GM23338 (cell line): ENCODE measurements around the gene GALNT4.

Source experiments
- CREB1 ChIP-seq: fragments of 250-450 bp; sonication (Bioruptor Pico); IDR thresholded peaks from 2 replicates; pipeline ENCODE4 v1.5.0; 2020; ENCODE audit warnings: low read depth, mild to moderate bottlenecking, moderate library complexity
- EZH2 ChIP-seq: fragments of 200-600 bp; sonication (generic); IDR thresholded peaks from one replicate; pipeline ENCODE4 v1.8.0; 2017; ENCODE audit warnings: antibody characterized with exemption, mild to moderate bottlenecking, low read depth; ENCODE audit not compliant: unreplicated experiment
- EZH2phosphoT487 ChIP-seq: fragments of 200-600 bp; sonication (generic); IDR thresholded peaks from one replicate; pipeline ENCODE4 v1.8.1; 2018; ENCODE audit warnings: antibody characterized with exemption; ENCODE audit not compliant: unreplicated experiment
- JUNB ChIP-seq: IDR thresholded peaks from one replicate; pipeline ENCODE4 v1.6.1; 2016; ENCODE audit warnings: antibody characterized with exemption; ENCODE audit not compliant: unreplicated experiment
- NANOG ChIP-seq: IDR thresholded peaks from 2 replicates; pipeline ENCODE4 v1.6.1; 2016; ENCODE audit warnings: antibody characterized with exemption, borderline replicate concordance
- POLR2AphosphoS5 ChIP-seq: IDR thresholded peaks from 2 replicates; pipeline ENCODE4 v1.6.1; 2016; ENCODE audit warnings: antibody characterized with exemption, low read depth
- REST ChIP-seq: IDR thresholded peaks from one replicate; pipeline ENCODE4 v1.6.1; 2018; ENCODE audit warnings: antibody characterized with exemption; ENCODE audit not compliant: unreplicated experiment
- STAT1 ChIP-seq: IDR thresholded peaks from one replicate; pipeline ENCODE4 v1.6.1; 2016; ENCODE audit warnings: antibody characterized with exemption; ENCODE audit not compliant: unreplicated experiment
- ZNF114 ChIP-seq: fragments of 250-450 bp; sonication (Bioruptor Pico); IDR thresholded peaks from 2 replicates; pipeline ENCODE4 v1.5.0; 2020; ENCODE audit warnings: mild to moderate bottlenecking, moderate library complexity
- ZNF331 ChIP-seq: fragments of 250-450 bp; sonication (Bioruptor Pico); IDR thresholded peaks from 2 replicates; pipeline ENCODE4 v1.5.0; 2020; ENCODE audit warnings: low read depth, mild to moderate bottlenecking, moderate library complexity
- TF ChIP-seq, protein P1 (sequence below), 2 experiments: fragments of 200-600 bp in 1 of 2; sonication (generic) in 1 of 2; conservative IDR thresholded peaks; 2 replicates each; pipeline versions ENCODE4 v1.5.1 to v1.6.1; 2016 to 2017; ENCODE audit warnings: antibody characterized with exemption in 2 of 2, low read depth in 2 of 2, mild to moderate bottlenecking in 2 of 2, moderate library complexity in 1 of 2
- TF ChIP-seq, protein P2 (sequence below): fragments of 250-450 bp; sonication (Bioruptor Pico); IDR thresholded peaks from 2 replicates; pipeline ENCODE4 v1.5.0; 2020; ENCODE audit warnings: mild to moderate bottlenecking, moderate library complexity
- TF ChIP-seq, protein P3 (sequence below): IDR thresholded peaks from 2 replicates; pipeline ENCODE4 v1.6.1; 2016; ENCODE audit warnings: antibody characterized with exemption

GRCh38 chr12:89514751-89515150 lies 9.8 kb downstream of the GALNT4 start:
- TF ChIP-seq, protein P1, sequence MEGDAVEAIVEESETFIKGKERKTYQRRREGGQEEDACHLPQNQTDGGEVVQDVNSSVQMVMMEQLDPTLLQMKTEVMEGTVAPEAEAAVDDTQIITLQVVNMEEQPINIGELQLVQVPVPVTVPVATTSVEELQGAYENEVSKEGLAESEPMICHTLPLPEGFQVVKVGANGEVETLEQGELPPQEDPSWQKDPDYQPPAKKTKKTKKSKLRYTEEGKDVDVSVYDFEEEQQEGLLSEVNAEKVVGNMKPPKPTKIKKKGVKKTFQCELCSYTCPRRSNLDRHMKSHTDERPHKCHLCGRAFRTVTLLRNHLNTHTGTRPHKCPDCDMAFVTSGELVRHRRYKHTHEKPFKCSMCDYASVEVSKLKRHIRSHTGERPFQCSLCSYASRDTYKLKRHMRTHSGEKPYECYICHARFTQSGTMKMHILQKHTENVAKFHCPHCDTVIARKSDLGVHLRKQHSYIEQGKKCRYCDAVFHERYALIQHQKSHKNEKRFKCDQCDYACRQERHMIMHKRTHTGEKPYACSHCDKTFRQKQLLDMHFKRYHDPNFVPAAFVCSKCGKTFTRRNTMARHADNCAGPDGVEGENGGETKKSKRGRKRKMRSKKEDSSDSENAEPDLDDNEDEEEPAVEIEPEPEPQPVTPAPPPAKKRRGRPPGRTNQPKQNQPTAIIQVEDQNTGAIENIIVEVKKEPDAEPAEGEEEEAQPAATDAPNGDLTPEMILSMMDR (conservative IDR thresholded peaks at IDR 0.05; ENCODE audit: low read depth in 2 of 2), result no peak
- TF ChIP-seq REST (no peak), POLR2AphosphoS5 (no peak), EZH2phosphoT487 (no peak), CREB1 (CRISPR knock-in tag) (no peak), EZH2 (no peak), JUNB (no peak), NANOG (no peak), ZNF114 (CRISPR knock-in tag) (no peak), ZNF331 (CRISPR knock-in tag) (no peak), STAT1 (no peak)
- TF ChIP-seq, protein P2, sequence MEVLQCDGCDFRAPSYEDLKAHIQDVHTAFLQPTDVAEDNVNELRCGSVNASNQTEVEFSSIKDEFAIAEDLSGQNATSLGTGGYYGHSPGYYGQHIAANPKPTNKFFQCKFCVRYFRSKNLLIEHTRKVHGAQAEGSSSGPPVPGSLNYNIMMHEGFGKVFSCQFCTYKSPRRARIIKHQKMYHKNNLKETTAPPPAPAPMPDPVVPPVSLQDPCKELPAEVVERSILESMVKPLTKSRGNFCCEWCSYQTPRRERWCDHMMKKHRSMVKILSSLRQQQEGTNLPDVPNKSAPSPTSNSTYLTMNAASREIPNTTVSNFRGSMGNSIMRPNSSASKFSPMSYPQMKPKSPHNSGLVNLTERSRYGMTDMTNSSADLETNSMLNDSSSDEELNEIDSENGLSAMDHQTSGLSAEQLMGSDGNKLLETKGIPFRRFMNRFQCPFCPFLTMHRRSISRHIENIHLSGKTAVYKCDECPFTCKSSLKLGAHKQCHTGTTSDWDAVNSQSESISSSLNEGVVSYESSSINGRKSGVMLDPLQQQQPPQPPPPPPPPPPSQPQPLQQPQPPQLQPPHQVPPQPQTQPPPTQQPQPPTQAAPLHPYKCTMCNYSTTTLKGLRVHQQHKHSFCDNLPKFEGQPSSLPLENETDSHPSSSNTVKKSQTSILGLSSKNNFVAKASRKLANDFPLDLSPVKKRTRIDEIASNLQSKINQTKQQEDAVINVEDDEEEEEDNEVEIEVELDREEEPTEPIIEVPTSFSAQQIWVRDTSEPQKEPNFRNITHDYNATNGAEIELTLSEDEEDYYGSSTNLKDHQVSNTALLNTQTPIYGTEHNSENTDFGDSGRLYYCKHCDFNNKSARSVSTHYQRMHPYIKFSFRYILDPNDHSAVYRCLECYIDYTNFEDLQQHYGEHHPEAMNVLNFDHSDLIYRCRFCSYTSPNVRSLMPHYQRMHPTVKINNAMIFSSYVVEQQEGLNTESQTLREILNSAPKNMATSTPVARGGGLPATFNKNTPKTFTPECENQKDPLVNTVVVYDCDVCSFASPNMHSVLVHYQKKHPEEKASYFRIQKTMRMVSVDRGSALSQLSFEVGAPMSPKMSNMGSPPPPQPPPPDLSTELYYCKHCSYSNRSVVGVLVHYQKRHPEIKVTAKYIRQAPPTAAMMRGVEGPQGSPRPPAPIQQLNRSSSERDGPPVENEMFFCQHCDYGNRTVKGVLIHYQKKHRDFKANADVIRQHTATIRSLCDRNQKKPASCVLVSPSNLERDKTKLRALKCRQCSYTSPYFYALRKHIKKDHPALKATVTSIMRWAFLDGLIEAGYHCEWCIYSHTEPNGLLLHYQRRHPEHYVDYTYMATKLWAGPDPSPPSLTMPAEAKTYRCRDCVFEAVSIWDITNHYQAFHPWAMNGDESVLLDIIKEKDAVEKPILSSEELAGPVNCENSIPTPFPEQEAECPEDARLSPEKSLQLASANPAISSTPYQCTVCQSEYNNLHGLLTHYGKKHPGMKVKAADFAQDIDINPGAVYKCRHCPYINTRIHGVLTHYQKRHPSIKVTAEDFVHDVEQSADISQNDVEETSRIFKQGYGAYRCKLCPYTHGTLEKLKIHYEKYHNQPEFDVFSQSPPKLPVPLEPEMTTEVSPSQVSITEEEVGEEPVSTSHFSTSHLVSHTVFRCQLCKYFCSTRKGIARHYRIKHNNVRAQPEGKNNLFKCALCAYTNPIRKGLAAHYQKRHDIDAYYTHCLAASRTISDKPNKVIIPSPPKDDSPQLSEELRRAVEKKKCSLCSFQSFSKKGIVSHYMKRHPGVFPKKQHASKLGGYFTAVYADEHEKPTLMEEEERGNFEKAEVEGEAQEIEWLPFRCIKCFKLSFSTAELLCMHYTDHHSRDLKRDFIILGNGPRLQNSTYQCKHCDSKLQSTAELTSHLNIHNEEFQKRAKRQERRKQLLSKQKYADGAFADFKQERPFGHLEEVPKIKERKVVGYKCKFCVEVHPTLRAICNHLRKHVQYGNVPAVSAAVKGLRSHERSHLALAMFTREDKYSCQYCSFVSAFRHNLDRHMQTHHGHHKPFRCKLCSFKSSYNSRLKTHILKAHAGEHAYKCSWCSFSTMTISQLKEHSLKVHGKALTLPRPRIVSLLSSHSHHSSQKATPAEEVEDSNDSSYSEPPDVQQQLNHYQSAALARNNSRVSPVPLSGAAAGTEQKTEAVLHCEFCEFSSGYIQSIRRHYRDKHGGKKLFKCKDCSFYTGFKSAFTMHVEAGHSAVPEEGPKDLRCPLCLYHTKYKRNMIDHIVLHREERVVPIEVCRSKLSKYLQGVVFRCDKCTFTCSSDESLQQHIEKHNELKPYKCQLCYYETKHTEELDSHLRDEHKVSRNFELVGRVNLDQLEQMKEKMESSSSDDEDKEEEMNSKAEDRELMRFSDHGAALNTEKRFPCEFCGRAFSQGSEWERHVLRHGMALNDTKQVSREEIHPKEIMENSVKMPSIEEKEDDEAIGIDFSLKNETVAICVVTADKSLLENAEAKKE (CRISPR knock-in tag), result no peak
- TF ChIP-seq, protein P3, sequence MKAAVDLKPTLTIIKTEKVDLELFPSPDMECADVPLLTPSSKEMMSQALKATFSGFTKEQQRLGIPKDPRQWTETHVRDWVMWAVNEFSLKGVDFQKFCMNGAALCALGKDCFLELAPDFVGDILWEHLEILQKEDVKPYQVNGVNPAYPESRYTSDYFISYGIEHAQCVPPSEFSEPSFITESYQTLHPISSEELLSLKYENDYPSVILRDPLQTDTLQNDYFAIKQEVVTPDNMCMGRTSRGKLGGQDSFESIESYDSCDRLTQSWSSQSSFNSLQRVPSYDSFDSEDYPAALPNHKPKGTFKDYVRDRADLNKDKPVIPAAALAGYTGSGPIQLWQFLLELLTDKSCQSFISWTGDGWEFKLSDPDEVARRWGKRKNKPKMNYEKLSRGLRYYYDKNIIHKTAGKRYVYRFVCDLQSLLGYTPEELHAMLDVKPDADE, result no peak
